ENCODE results near the gene MYLK4. TPM values are rescaled to one million over a fixed set of nuclear protein-coding genes. Genes with fewer than 3 reads are reported as not detected.
"Not testable (repeated sequence)": the region's sequence is repeated elsewhere in the genome, so short reads cannot be mapped to it uniquely, and the experiment has no call there.

Gene MYLK4
- total and polyA plus RNA-seq, 2 donors (not counting 1 experiment from before 2014, with no cell fraction given): 0.33 to 0.59 TPM

GRCh38 chr6:2763876-2764540 lies 13.3 kb upstream of the MYLK4 start:
- H3K79me2 ChIP-seq (ENCODE audit: control insufficient read depth, insufficient read depth, low read length): peaks cover 31% of the 10 kb centered on the region
- peak overlapping the region; percentile 83 for H3K9ac ChIP-seq (ENCODE audit: insufficient read depth, low read length)
- H4K20me1 ChIP-seq (ENCODE audit: control insufficient read depth, extremely low read depth, insufficient read depth, low read length): peaks cover 2% of the 10 kb centered on the region
- H3K9me3 ChIP-seq (ENCODE audit: control insufficient read depth, insufficient read depth, low read depth, low read length): no peaks in the 10 kb centered on the region
- H3K4me2 ChIP-seq (ENCODE audit: extremely low read depth, insufficient read depth, low read length): peak overlapping the region; percentile 96
- peak overlapping the region; percentile 91 for H2AFZ ChIP-seq (ENCODE audit: low read length)
- H3K36me3 ChIP-seq (ENCODE audit: control insufficient read depth, insufficient read depth, low read length): peaks cover 1% of the 10 kb centered on the region
- H3K27ac ChIP-seq (ENCODE audit: insufficient read depth, low read length): peak overlapping the region; percentile 97
- peak overlapping the region; percentile 68 to 89 (median 72) for H3K4me3 ChIP-seq (replicated peaks in 1 of 4; ENCODE audit: control extremely low read depth in 1 of 4, insufficient read depth in 1 of 4, low read depth in 3 of 4, low read length in 4 of 4)
- peaks cover 12% of the 10 kb centered on the region for H3K4me1 ChIP-seq (ENCODE audit: control insufficient read depth, extremely low read depth, insufficient read depth, low read length)
- no peaks in the 10 kb centered on the region for H3K27me3 ChIP-seq (ENCODE audit: control insufficient read depth, insufficient read depth, low read length)
- DNase-seq (ENCODE audit: low read depth in 2 of 2): no peak
- TF ChIP-seq CTCF (conservative IDR thresholded peaks at IDR 0.05 in 1 of 2, IDR thresholded peaks at IDR 0.05 in 1 of 2; ENCODE audit: low read depth in 1 of 2, low read length in 2 of 2): no peak
- TF ChIP-seq EZH2 (IDR thresholded peaks at IDR 0.05; ENCODE audit: low read length, missing control alignments): no peak

- Histone ChIP-seq H3K9me3 (ENCODE audit: control insufficient read depth, insufficient read depth, low read depth, low read length) (no peaks in the 10 kb centered on the region), H3K4me2 (ENCODE audit: extremely low read depth, insufficient read depth, low read length) (no peak overlapping the region), H3K9ac (ENCODE audit: insufficient read depth, low read length) (no peak overlapping the region), H2AFZ (ENCODE audit: low read length) (no peak overlapping the region), H3K4me3 (replicated peaks in 1 of 4; ENCODE audit: control extremely low read depth in 1 of 4, insufficient read depth in 1 of 4, low read depth in 3 of 4, low read length in 4 of 4) (no peak overlapping the region), H3K27me3 (ENCODE audit: control insufficient read depth, insufficient read depth, low read length) (no peaks in the 10 kb centered on the region), H4K20me1 (ENCODE audit: control insufficient read depth, extremely low read depth, insufficient read depth, low read length) (peaks cover 2% of the 10 kb centered on the region), H3K4me1 (ENCODE audit: control insufficient read depth, extremely low read depth, insufficient read depth, low read length) (peaks cover 10% of the 10 kb centered on the region), H3K27ac (ENCODE audit: insufficient read depth, low read length) (no peak overlapping the region), H3K79me2 (ENCODE audit: control insufficient read depth, insufficient read depth, low read length) (peaks cover 25% of the 10 kb centered on the region), H3K36me3 (ENCODE audit: control insufficient read depth, insufficient read depth, low read length) (peaks cover 1% of the 10 kb centered on the region)
- DNase-seq (ENCODE audit: low read depth in 2 of 2): no peak
- no peak for TF ChIP-seq CTCF (conservative IDR thresholded peaks at IDR 0.05 in 1 of 2, IDR thresholded peaks at IDR 0.05 in 1 of 2; ENCODE audit: low read depth in 1 of 2, low read length in 2 of 2)
- no peak for TF ChIP-seq EZH2 (IDR thresholded peaks at IDR 0.05; ENCODE audit: low read length, missing control alignments)
Observed at GRCh38 chr6:2763345-2763841, 12.7 kb upstream of the MYLK4 start.

- H3K9ac ChIP-seq (ENCODE audit: insufficient read depth, low read length); H3K27me3 ChIP-seq (ENCODE audit: control insufficient read depth, insufficient read depth, low read length); H3K4me3 ChIP-seq (replicated peaks in 1 of 4; ENCODE audit: control extremely low read depth in 1 of 4, insufficient read depth in 1 of 4, low read depth in 3 of 4, low read length in 4 of 4); H2AFZ ChIP-seq (ENCODE audit: low read length); H3K9me3 ChIP-seq (ENCODE audit: control insufficient read depth, insufficient read depth, low read depth, low read length); H3K4me1 ChIP-seq (ENCODE audit: control insufficient read depth, extremely low read depth, insufficient read depth, low read length); H3K36me3 ChIP-seq (ENCODE audit: control insufficient read depth, insufficient read depth, low read length); DNase-seq (ENCODE audit: low read depth in 2 of 2); H4K20me1 ChIP-seq (ENCODE audit: control insufficient read depth, extremely low read depth, insufficient read depth, low read length); H3K4me2 ChIP-seq (ENCODE audit: extremely low read depth, insufficient read depth, low read length); H3K27ac ChIP-seq (ENCODE audit: insufficient read depth, low read length): not testable (repeated sequence)
- peaks cover 20% of the 10 kb centered on the region for H3K79me2 ChIP-seq (ENCODE audit: control insufficient read depth, insufficient read depth, low read length)
Observed at GRCh38 chr6:2762868-2763267, 12.1 kb upstream of the MYLK4 start.
